GM12873 (cell line): Measurements from ENCODE around the gene GSTO2.
A peak's percentile ranks its signal among the peaks of the same experiment; 100 is the strongest.

ENCODE experiments used
- TF ChIP-seq, protein P1 (sequence below): IDR thresholded peaks from 2 replicates; pipeline ENCODE4 v1.5.1; 2012; ENCODE audit warnings: low read depth, mild to moderate bottlenecking, moderate library complexity, low read length, control low read depth; ENCODE audit not compliant: insufficient read depth; ENCODE audit errors: missing control alignments

Gene GSTO2

DNA sequence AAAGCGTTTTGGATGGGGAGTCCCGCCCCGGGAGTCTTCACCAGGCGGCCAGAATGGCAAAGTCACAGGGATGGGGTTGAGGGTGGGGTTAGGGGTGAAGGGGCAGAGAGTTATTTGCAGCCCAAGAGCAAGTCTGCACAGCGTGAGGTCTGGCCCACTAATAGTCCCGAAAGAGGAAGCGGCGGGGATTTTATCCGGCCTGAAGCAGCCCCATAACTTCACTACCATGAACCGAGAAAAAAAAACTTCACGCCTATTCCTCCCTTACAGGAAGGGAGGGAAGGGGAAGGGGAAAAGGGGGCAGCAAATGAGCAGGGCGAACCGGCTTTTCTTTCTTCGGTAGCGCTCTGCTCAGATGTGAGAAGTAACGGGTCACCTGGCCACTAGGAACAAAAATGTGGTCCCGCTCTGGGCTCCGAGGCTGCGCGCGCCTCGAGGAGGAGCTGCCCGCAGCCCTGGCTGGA is 68.6 kb downstream of the GSTO2 start:
- TF ChIP-seq, protein P1, sequence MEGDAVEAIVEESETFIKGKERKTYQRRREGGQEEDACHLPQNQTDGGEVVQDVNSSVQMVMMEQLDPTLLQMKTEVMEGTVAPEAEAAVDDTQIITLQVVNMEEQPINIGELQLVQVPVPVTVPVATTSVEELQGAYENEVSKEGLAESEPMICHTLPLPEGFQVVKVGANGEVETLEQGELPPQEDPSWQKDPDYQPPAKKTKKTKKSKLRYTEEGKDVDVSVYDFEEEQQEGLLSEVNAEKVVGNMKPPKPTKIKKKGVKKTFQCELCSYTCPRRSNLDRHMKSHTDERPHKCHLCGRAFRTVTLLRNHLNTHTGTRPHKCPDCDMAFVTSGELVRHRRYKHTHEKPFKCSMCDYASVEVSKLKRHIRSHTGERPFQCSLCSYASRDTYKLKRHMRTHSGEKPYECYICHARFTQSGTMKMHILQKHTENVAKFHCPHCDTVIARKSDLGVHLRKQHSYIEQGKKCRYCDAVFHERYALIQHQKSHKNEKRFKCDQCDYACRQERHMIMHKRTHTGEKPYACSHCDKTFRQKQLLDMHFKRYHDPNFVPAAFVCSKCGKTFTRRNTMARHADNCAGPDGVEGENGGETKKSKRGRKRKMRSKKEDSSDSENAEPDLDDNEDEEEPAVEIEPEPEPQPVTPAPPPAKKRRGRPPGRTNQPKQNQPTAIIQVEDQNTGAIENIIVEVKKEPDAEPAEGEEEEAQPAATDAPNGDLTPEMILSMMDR = no peak

DNA sequence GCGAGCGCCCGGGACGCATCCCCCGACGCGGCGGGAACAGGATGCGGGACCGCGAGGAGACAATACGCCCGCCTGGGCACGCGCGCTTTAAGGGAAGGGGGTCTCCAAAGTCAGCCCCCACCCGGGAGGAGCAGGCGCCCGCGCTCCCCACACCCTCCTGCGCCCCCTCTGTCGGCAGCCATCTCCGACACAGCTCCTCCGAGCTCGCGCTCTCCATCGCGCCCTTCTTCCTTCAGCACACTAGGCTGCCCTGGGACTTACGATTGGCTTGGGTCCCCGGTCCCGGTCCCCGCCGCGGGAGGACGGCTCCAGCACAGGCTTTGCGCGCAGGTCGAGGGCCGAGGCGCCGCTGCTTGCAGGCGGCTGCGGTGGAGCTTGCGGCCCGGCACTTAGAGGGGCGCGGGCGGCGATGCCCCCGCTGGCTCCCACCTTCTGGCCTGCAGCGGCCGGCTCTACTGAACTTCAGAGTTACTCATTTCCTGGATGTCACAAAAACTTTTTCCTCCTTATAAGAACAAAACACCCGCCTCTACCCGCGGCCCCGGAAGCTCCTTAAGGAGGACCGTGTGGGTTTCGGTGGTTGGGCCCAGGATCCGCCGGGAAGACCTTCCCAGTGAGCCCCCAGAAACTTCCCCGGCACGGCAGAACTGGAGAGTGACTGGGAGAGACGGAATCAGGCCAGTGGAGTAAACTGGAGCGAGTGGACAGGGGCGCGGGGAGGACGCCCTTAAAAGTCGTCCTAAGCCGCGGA is 69.2 kb downstream of the GSTO2 start, which contains the start of gene ITPRIP:
TSS of gene ITPRIP (minus strand) at position 481 of the 751 bp plus-strand sequence. CDS start 22,414 bp downstream, outside the sequence.
- TF ChIP-seq, protein P1 = peak; percentile 31

DNA sequence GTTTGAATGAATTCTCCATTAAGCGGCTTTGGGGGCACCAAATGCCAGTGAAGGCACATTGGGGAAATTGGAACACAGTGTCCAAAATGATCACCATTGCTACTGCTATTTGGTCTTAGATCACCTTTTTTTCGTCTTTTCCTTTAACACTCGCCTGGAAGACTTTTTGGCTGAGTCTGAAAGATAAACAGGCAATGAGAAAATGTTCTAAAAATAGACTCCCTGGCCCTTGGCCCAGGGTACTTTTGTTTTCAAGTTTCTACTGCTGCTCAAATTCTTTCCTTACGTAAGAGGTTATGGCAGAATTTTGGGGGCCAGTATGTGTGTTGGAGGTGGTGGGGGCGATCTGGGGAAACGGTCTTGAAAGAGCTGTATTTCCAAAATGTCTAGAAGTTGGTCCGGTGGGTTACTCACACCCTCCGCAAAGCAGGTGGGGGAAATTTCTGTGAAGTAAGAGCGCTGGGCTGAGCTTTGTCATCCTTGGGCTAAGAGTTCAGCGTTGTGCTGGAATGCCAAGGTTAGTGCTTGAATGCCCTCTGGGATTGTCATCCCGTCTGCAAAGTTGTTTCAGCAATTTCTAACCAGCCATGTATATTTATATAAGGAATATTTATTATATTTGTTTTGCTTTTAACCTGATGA is 70.6 kb downstream of the GSTO2 start:
- TF ChIP-seq, protein P1 = no peak

DNA sequence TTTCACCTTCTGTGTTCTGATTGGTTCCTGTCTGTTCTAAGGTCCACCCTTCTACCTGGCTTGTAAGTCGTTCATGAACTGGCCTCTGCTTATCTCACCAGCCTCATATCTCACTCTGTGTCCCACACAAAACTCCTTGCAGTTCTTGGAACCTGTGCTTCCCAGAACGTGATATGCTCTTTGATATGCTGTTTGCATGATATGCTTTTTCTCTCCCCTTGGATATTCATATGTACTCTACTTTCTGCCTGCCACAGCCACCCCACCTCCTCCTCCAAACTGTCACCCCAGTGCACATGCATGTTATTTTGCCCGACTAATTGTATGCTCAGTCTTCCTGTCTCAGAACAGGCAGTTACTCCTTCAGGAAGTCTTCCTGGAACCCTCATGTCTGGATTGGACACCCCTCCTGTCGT is 71.1 kb downstream of the GSTO2 start:
- TF ChIP-seq, protein P1 = no peak

DNA sequence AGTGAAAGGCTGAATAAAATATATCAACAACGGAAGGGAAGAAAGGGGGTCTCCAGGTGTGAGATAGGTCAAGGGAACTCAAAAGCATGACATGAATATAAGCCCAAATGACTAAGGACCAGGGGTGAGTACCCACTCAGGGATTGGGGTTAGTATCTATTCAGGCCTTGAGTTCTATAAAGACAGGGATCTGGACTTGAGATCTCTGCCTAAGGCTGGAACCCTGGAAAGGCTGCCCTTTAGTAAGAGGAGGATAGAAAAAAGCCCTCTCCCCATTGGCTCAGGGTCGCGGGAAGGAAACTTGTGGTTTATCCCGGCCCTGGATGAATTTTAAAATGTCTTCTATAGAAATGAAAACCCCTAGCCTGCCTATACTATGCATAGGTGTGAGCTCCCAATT is 71.7 kb downstream of the GSTO2 start:
- TF ChIP-seq, protein P1 = no peak

DNA sequence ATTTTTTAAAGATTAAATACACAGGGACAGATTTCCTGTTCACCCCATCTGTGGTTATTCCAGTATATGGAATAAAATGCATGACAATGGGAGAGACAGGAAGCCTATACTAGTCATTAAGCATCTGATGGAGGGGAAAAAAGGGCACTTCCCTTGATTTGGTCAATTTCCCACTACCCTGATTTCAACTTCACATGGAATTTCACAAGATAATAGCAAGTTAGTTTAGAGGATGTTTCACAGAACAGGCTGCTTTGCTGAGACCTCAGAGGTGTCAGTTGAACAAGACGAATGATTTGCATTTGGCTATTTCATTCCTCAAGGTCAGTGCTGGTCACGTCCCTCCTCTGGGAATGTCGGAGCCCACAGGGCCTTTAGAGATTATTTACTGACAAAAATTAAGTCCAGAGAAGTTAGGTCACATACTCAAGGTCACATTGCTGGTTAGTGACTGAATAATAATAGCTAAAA is 74.0 kb downstream of the GSTO2 start:
- TF ChIP-seq, protein P1 = no peak

DNA sequence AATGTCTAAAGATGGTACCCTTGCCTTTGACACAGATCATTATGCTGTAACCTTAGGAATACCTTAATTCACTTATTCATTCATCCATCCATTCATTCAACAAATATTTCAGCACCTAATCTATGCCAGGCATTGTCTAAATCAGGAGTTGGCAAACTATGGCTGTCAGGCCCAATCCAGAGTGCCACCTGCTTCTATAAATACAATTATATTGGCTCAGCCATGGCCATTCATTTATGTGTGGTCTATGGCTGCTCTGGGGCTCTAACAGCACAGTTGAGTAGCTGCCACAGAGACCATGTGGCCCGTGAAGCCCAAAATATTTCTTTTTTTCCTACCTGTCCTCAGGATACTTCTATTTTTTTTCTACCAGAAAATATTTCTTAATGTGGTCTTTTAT is 75.2 kb downstream of the GSTO2 start:
- TF ChIP-seq, protein P1 = no peak
